Retinal pigment epithelial cell (primary cell): Measurements from ENCODE around the gene STX19.

Experiments
- DNase-seq: peaks from one replicate; pipeline ENCODE4 v3.0.0-alpha.2; 2010; ENCODE audit warnings: low read depth
- H3K4me3 ChIP-seq: 2 replicates; pipeline ENCODE4 v1.5.1; 2011; ENCODE audit warnings: mild to moderate bottlenecking, low read length, control low read depth, moderate library complexity
- TF ChIP-seq, protein P1 (sequence below): conservative IDR thresholded peaks from 2 replicates; pipeline ENCODE4 v1.5.1; 2011; ENCODE audit warnings: low read depth, low read length, control low read depth, inconsistent platforms

Gene STX19

DNA sequence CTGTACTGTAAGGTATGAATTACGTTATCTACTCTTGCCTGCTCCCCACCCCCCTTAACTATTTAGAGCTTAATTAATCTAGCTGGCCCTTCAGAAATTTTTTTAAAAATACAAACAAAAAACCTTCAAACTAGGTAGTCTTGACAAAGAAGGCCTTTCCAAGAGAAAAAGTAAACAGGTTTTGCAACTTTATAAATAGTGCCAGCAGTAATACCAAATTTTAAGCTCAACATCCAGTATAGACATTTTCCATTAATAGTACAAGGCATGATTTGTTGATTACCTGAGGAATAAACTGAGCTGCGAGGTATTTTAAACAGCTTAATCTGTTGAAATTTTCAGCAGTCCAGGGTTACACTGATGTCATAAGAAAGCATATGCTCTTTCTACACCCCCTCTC lies 20.1 kb downstream of the STX19 start:
- DNase-seq: no peak
- no peak overlapping the region for H3K4me3 ChIP-seq
- TF ChIP-seq, protein P1, sequence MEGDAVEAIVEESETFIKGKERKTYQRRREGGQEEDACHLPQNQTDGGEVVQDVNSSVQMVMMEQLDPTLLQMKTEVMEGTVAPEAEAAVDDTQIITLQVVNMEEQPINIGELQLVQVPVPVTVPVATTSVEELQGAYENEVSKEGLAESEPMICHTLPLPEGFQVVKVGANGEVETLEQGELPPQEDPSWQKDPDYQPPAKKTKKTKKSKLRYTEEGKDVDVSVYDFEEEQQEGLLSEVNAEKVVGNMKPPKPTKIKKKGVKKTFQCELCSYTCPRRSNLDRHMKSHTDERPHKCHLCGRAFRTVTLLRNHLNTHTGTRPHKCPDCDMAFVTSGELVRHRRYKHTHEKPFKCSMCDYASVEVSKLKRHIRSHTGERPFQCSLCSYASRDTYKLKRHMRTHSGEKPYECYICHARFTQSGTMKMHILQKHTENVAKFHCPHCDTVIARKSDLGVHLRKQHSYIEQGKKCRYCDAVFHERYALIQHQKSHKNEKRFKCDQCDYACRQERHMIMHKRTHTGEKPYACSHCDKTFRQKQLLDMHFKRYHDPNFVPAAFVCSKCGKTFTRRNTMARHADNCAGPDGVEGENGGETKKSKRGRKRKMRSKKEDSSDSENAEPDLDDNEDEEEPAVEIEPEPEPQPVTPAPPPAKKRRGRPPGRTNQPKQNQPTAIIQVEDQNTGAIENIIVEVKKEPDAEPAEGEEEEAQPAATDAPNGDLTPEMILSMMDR: no peak

DNA sequence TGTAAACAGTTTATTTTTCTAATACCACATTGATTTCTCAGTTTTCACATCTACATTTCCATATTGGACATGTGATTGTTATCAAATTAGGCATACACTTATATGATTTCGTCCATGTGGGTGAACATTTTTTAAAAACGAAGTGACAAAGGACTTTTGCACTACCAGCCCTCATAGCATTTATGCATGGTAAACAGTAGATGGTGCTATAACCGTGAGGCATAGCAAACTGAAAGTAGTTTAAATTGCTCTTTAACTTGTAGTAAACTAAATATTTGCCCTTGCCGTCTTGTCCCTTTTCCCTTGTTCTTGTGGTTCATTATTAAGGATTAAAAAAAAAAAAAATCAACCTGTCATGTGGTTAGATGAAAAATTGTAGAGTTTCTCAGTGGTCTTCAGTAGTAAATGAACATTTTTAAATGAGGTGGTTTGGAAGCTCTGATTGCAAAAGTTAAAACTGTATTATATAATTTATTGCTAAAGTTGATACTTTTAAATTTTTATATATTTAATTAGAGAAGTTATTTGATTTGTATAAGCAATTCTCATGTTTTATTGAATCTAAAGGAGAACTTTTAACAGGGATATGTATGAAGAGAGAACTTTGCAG lies 24.0 kb downstream of the STX19 start:
- DNase-seq: no peak
- TF ChIP-seq, protein P1: peak; percentile 86
- peak overlapping the region; percentile 2 for H3K4me3 ChIP-seq

DNA sequence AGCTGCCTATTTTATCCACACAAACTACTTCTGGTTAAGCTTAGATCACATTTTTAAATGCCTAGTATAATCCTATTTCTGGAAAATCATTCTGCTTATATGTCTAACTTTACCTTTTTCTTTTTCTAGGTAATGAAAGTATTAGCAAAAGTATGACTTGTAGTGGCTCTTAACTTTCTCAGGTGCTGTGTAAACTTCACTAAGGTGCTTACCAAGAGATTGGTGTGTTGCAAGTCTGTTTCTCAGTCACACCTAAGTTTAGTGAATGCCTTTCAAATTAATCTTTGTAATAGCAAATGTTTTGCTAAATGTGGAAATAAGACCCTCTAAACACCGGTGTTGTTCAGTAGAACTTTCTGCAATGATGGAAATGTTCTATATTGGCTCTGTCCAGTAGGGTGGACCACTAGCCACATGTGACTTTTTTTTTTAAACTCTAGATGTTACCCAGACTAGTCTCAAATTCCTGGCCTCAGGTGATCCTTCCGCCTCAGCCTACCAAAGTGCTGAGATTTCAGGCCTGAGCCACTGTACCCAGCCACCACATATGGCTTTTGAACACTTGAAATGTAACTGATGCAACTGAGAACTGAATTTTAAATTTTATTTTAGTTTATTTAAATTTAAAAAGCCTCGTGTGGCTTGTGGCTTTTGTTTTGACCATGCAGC lies 26.4 kb downstream of the STX19 start:
- DNase-seq: no peak
- H3K4me3 ChIP-seq: no peak overlapping the region
- TF ChIP-seq, protein P1: no peak

DNA sequence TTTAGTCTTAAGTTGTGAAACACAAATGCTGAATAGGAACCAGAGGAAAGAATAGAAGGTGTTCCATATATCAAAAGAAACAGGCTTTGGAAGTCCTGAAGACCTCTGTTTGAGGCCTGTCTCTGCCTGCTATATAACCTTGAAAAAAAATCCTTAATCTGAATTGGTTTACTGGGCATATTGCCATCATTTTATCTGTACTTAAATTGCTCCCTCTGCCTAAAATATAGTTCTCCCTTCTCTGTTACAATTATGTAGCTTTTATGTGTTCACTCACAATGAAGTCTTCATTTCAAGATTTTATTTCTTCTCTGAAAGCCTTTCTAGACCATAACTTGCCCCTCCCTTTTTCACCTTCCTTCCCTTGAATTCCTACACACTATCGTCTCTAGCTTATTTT lies 27.2 kb downstream of the STX19 start:
- TF ChIP-seq, protein P1: no peak
- no peak overlapping the region for H3K4me3 ChIP-seq
- no peak for DNase-seq

DNA sequence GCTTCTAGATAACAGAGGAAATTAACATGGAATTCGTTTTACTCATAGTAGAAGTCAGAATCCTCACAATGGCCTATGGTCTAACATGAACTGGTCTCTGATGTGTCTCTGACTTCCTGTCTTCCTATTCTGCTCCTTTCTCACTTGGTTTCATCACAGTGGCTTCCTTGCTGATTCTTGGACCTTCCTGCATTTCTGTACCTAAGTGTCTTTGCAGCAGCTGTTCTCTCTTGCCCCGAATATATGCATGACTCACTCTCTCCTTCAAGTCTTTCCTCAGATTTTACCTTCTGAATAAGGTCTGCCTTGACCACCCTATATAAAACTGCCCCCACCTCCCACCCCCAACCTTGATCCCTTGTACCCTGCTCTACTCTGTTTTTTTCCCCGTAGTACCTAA lies 34.3 kb downstream of the STX19 start:
- TF ChIP-seq, protein P1: no peak
- no peak for DNase-seq
- H3K4me3 ChIP-seq: no peak overlapping the region

DNA sequence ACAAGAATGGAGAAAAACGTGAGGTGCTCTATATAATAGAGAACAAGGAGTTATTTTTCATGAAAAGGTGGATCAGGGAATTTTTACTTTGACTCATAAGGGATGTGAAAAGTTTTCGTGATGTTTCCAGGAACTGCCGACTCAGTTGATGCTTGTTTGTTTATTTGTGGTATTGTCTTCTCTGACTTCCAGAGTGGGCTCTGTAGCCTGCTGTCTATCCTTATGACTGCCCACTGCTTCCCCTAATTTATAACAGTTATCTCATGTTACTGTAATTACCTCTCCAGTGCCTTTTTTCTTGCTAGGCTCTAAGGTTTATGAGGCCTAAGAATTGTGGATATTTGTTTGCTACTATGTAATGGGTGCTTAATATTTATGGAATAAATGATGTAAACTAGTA lies 36.2 kb downstream of the STX19 start:
- no peak for DNase-seq
- H3K4me3 ChIP-seq: no peak overlapping the region
- TF ChIP-seq, protein P1: no peak

DNA sequence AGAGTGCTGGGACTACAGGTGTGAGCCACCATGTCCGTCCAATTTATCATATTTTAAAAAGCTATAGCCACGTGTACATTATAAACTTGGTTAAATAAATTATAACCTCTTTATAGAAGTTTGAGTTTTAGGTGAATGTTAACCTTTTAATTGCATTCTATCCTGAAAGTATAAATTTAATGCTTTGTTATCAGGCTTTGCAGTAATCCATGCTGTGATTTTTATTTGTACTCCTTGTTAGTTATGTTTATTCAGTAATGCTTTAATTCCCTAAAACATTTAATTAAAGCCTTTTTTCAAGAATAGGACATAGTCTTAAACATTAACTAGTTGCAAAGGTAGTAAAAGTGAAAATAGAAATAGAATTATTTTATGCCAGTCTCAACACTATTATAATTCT lies 36.8 kb downstream of the STX19 start:
- H3K4me3 ChIP-seq: no peak overlapping the region
- TF ChIP-seq, protein P1: no peak
- DNase-seq: no peak
